B cell (primary cell): ENCODE data around the gene PLPPR3. TPM values are rescaled to one million over a fixed set of nuclear protein-coding genes. Genes with fewer than 3 reads are reported as not detected.

ENCODE experiments used
- ATAC-seq: fragments of 200-7000 bp; cut with Tn5 transposase; one replicate; pipeline ENCODE4 v1.10.0; 2021; ENCODE audit warnings: low read depth, mild to moderate bottlenecking, moderate number of reproducible peaks, moderate library complexity
- CTCF ChIA-PET: fragments of 350-600 bp; sonication (Branson Sonifier 250); formaldehyde crosslinking; loops from one replicate; lab custom pipeline; 2021; ENCODE audit warnings: antibody characterized with exemption, inconsistent platforms; lab: Charles Lee
- POLR2A ChIA-PET: fragments of 350-600 bp; sonication (Branson Sonifier 250); formaldehyde crosslinking; loops from one replicate; lab custom pipeline; 2021; ENCODE audit warnings: antibody characterized with exemption; lab: Charles Lee
- DNase-seq: peaks from one replicate; pipeline ENCODE4 v3.0.0; 2013
- H2AFZ ChIP-seq: 2 replicates; pipeline ENCODE4 v1.6.1; 2012; ENCODE audit warnings: mild to moderate bottlenecking, low read depth, low read length; ENCODE audit not compliant: insufficient read depth, poor library complexity, severe bottlenecking
- H3K27ac ChIP-seq, 2 donors: 1 replicate in 1 of 2; 2 replicates in 1 of 2; pipeline ENCODE4 v1.5.1; 2012 to 2013; ENCODE audit warnings: low read length in 2 of 2, mild to moderate bottlenecking in 2 of 2, moderate library complexity in 1 of 2
- H3K27me3 ChIP-seq, 4 experiments: fragments of 200-600 bp in 1 of 4; sonication (generic) in 1 of 4; replicated peaks in 1 of 4; 1 replicate in 2 of 4; 2 replicates in 2 of 4; pipeline versions ENCODE4 v1.6.1 to v1.7.0; 2013 to 2016; ENCODE audit warnings: low read length in 3 of 4, mild to moderate bottlenecking in 2 of 4, mixed read lengths in 1 of 4, moderate library complexity in 1 of 4; ENCODE audit not compliant: insufficient read depth in 4 of 4, control insufficient read depth in 3 of 4; ENCODE audit errors: control extremely low read depth in 1 of 4
- H3K36me3 ChIP-seq, 2 experiments: replicated peaks in 1 of 2; 1 replicate in 1 of 2; 2 replicates in 1 of 2; pipeline versions ENCODE4 v1.6.1 to v1.7.1; 2013; ENCODE audit warnings: low read length in 1 of 2; ENCODE audit not compliant: insufficient read depth in 2 of 2, control insufficient read depth in 1 of 2; ENCODE audit errors: control extremely low read depth in 1 of 2, extremely low read depth in 1 of 2
- H3K4me1 ChIP-seq, 2 donors: fragments of 200-600 bp in 1 of 2; sonication (generic) in 1 of 2; 1 replicate in 1 of 2; 2 replicates in 1 of 2; pipeline versions ENCODE4 v1.5.1 to v1.6.1; 2013 to 2017; ENCODE audit warnings: low read length in 2 of 2; ENCODE audit not compliant: control insufficient read depth in 2 of 2, insufficient read depth in 2 of 2
- H3K4me2 ChIP-seq: replicated peaks from 2 replicates; pipeline ENCODE3; 2012; ENCODE audit warnings: mild to moderate bottlenecking, low read depth, low read length; ENCODE audit not compliant: poor library complexity, severe bottlenecking
- H3K4me3 ChIP-seq, 5 experiments: fragments of 200-600 bp in 1 of 5; sonication (generic) in 1 of 5; 1 replicate in 3 of 5; 2 replicates in 2 of 5; pipeline versions ENCODE4 v1.5.1 to v1.7.0; 2011 to 2016; ENCODE audit warnings: low read length in 4 of 5, mild to moderate bottlenecking in 4 of 5, low read depth in 2 of 5, control low read depth in 1 of 5, moderate library complexity in 1 of 5; ENCODE audit not compliant: insufficient read depth in 1 of 5; ENCODE audit errors: control extremely low read depth in 1 of 5, extremely low read depth in 1 of 5
- H3K79me2 ChIP-seq: fragments of 200-600 bp; sonication (generic); one replicate; pipeline ENCODE4 v1.6.0; 2016; ENCODE audit warnings: low read length; ENCODE audit not compliant: control insufficient read depth, insufficient read depth
- H3K9ac ChIP-seq: fragments of 200-600 bp; sonication (generic); 2 replicates; pipeline ENCODE4 v1.6.1; 2017; ENCODE audit warnings: mild to moderate bottlenecking, low read length, moderate library complexity
- H3K9me3 ChIP-seq, 3 donors: one replicate each; pipeline versions ENCODE4 v1.6.1 to v1.7.1; 2013; ENCODE audit warnings: low read length in 2 of 3; ENCODE audit not compliant: control insufficient read depth in 2 of 3, insufficient read depth in 1 of 3; ENCODE audit errors: control extremely low read depth in 1 of 3
- H4K20me1 ChIP-seq: 2 replicates; pipeline ENCODE4 v1.6.0; 2012; ENCODE audit warnings: mild to moderate bottlenecking, low read length; ENCODE audit not compliant: insufficient read depth, control insufficient read depth, poor library complexity, severe bottlenecking
- H3K27ac Mint-ChIP-seq: one replicate; pipeline ENCODE4 v1.8.0; 2021; ENCODE audit warnings: mixed read lengths
- H3K27me3 Mint-ChIP-seq: one replicate; pipeline ENCODE4 v1.8.0; 2021; ENCODE audit warnings: mixed read lengths
- H3K4me1 Mint-ChIP-seq: one replicate; pipeline ENCODE4 v1.8.0; 2021; ENCODE audit warnings: mixed read lengths
- H3K4me3 Mint-ChIP-seq: one replicate; pipeline ENCODE4 v1.8.0; 2021; ENCODE audit warnings: mixed read lengths
- H3K9me3 Mint-ChIP-seq: one replicate; pipeline ENCODE4 v1.8.0; 2022; ENCODE audit warnings: mixed read lengths; ENCODE audit not compliant: insufficient read depth
- CTCF ChIP-seq: fragments of 200-600 bp; IDR thresholded peaks from one replicate; pipeline ENCODE4 v1.8.0; 2022; ENCODE audit warnings: antibody characterized with exemption, mild to moderate bottlenecking
- EZH2 ChIP-seq: IDR thresholded peaks from 2 replicates; pipeline ENCODE4 v1.6.1; 2012; ENCODE audit warnings: borderline replicate concordance, low read depth, mild to moderate bottlenecking, moderate library complexity, low read length; ENCODE audit not compliant: insufficient read depth, poor library complexity, severe bottlenecking
- WGBS: methylation state at CpG from one replicate; pipeline ENCODE4 v1.1.5; 2013; ENCODE audit warnings: missing lambda C conversion rate; ENCODE audit not compliant: insufficient coverage; 5-methylcytosine and 5-hydroxymethylcytosine counted together
- intact Hi-C: fragments of 100-400 bp; cut with micrococcal nuclease; formaldehyde crosslinking; loops from one replicate; pipeline ENCODE4 v1.10.0; 2022
- polyA plus RNA-seq: library from polyadenylated mRNA; depleted of rRNA; stranded (reverse); fragments of >200 nt; gene quantifications from 2 replicates; pipeline ENCODE4 v1.2.3, GENCODE V29; 2012
- total RNA-seq, 2 donors: library from RNA; stranded (reverse); fragments of 120-200 nt in 1 of 2; gene quantifications; 1 replicate in 1 of 2; 2 replicates in 1 of 2; pipeline versions ENCODE4 v1.2.3 to v1.2.4, GENCODE V29; 2013 to 2022

Gene PLPPR3
- total and polyA plus RNA-seq, 2 donors (not counting 1 experiment from before 2014, with no cell fraction given): not detected

GRCh38 chr19:799076-799881 is 22.5 kb downstream of the PLPPR3 start:
- peak overlapping the region; percentile 75 for H3K9ac ChIP-seq
- peak overlapping the region; percentile 99 for H3K4me2 ChIP-seq
- 40% methylated on average over 24 of the region's 28 CpGs for WGBS
- intact Hi-C loops: no loop called here
- TF ChIP-seq EZH2 (no peak), CTCF (no peak)
- peak overlapping the region in 1 of 2 donors; percentile 74 for H3K27ac ChIP-seq
- no peaks in the 10 kb centered on the region for H3K27me3 Mint-ChIP-seq
- ChIA-PET CTCF (interaction anchor here (0.6 to 1.4 kb wide), 2 partner anchors 109 to 1220 kb away, joined by 3 to 4 read pairs; no protein-coding TSS in a partner anchor), POLR2A (interaction anchor here (0.6 kb wide), 2 partner anchors 185 to 270 kb away, joined by 4 to 5 read pairs; partner anchors contain the start of gene WDR18)
- H3K27ac Mint-ChIP-seq: peak overlapping the region; percentile 81
- DNase-seq: peak; percentile 52
- ATAC-seq: no peak
- peak overlapping the region in 4 of 5 experiments; percentile 57 to 86 (median 73) for H3K4me3 ChIP-seq
- H4K20me1 ChIP-seq: peaks cover 64% of the 10 kb centered on the region
- no peaks in the 10 kb centered on the region for H3K9me3 Mint-ChIP-seq
- peaks cover 22 to 49% of the 10 kb centered on the region in 2 donors for H3K4me1 ChIP-seq
- H3K79me2 ChIP-seq: peaks cover 75% of the 10 kb centered on the region
- H3K4me1 Mint-ChIP-seq: peaks cover 44% of the 10 kb centered on the region
- peaks cover 0 to 49% of the 10 kb centered on the region in 2 experiments for H3K36me3 ChIP-seq
- H3K27me3 ChIP-seq: no peaks in the 10 kb centered on the region
- H3K9me3 ChIP-seq: no peaks in the 10 kb centered on the region
- peak overlapping the region; percentile 92 for H3K4me3 Mint-ChIP-seq
- no peak overlapping the region for H2AFZ ChIP-seq
